ENCODE results near the gene ADGRV1.
"Not testable (repeated sequence)": the region's sequence is repeated elsewhere in the genome, so short reads cannot be mapped to it uniquely, and the experiment has no call there.

The ADGRV1 gene

GRCh38 chr5:91007780-91008402, 449.3 kb downstream of the ADGRV1 start:
- DNase-seq, result no peak

- DNase-seq, result no peak
Measured at GRCh38 chr5:91010090-91010489, 451.5 kb downstream of the ADGRV1 start.

- no peak for DNase-seq
Measured at GRCh38 chr5:91011029-91011428, 452.4 kb downstream of the ADGRV1 start.

GRCh38 chr5:91012867-91013266, 454.3 kb downstream of the ADGRV1 start:
- not testable (repeated sequence) for DNase-seq

GRCh38 chr5:91016322-91016721, 457.7 kb downstream of the ADGRV1 start:
- no peak for DNase-seq

- no peak for DNase-seq
Measured at GRCh38 chr5:91016954-91017700, 458.5 kb downstream of the ADGRV1 start.

GRCh38 chr5:91018200-91018599, 459.6 kb downstream of the ADGRV1 start:
- no peak for DNase-seq

- no peak for DNase-seq
Measured at GRCh38 chr5:91018712-91019371, 460.2 kb downstream of the ADGRV1 start.

- DNase-seq, result no peak
Measured at GRCh38 chr5:91020065-91020800, 461.6 kb downstream of the ADGRV1 start.

GRCh38 chr5:91022518-91022917, 463.9 kb downstream of the ADGRV1 start:
- DNase-seq, result no peak

GRCh38 chr5:91024206-91024605, 465.6 kb downstream of the ADGRV1 start:
- DNase-seq, result no peak

- no peak for DNase-seq
Measured at GRCh38 chr5:91024727-91025126, 466.1 kb downstream of the ADGRV1 start.

- no peak for DNase-seq
Measured at GRCh38 chr5:91025449-91025848, 466.9 kb downstream of the ADGRV1 start.

GRCh38 chr5:91025956-91026355, 467.4 kb downstream of the ADGRV1 start:
- no peak for DNase-seq

- no peak for DNase-seq
Measured at GRCh38 chr5:91026466-91026865, 467.9 kb downstream of the ADGRV1 start.

GRCh38 chr5:91027405-91028139, 469.0 kb downstream of the ADGRV1 start:
- no peak for DNase-seq

GRCh38 chr5:91028499-91028956, 469.9 kb downstream of the ADGRV1 start:
- DNase-seq, result no peak

- DNase-seq, result no peak
Measured at GRCh38 chr5:91030521-91031401, 472.2 kb downstream of the ADGRV1 start.

- no peak for DNase-seq
Measured at GRCh38 chr5:91031402-91031752, 472.8 kb downstream of the ADGRV1 start.

GRCh38 chr5:91032125-91032524, 473.5 kb downstream of the ADGRV1 start:
- no peak for DNase-seq

- no peak for DNase-seq
Measured at GRCh38 chr5:91033370-91033769, 474.8 kb downstream of the ADGRV1 start.

All from NCI-H2029 (cell line).